ENCODE measurements around the gene KLHL20.
A peak's percentile ranks its signal among the peaks of the same experiment; 100 is the strongest.

The KLHL20 gene

DNA sequence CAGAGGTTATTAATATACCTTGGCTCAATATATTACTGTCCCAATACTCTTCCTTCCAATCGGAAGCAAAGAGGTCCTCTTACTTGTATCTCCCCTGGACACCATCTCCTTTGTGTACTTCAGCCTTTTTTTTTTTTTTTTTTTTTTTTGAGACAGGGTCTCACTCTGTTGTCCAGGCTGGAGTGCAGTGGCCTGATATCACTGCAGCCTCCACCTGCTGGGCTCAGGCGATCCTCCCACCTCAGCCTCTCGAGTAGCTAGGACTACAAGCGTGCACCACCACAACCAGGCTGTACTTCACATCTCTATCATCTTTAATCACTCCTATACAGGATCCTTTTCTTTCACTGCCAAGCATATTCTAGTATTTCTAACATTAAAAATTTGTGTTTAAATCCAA is 106.9 kb downstream of the KLHL20 start:
- TF ChIP-seq, protein P1, sequence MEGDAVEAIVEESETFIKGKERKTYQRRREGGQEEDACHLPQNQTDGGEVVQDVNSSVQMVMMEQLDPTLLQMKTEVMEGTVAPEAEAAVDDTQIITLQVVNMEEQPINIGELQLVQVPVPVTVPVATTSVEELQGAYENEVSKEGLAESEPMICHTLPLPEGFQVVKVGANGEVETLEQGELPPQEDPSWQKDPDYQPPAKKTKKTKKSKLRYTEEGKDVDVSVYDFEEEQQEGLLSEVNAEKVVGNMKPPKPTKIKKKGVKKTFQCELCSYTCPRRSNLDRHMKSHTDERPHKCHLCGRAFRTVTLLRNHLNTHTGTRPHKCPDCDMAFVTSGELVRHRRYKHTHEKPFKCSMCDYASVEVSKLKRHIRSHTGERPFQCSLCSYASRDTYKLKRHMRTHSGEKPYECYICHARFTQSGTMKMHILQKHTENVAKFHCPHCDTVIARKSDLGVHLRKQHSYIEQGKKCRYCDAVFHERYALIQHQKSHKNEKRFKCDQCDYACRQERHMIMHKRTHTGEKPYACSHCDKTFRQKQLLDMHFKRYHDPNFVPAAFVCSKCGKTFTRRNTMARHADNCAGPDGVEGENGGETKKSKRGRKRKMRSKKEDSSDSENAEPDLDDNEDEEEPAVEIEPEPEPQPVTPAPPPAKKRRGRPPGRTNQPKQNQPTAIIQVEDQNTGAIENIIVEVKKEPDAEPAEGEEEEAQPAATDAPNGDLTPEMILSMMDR (IDR thresholded peaks at IDR 0.05; ENCODE audit: low read depth, low read length, missing control alignments): no peak
- DNase-seq (ENCODE audit: extremely low read depth, low read depth): no peak
- H3K4me3 ChIP-seq (replicated peaks; ENCODE audit: low read depth, low read length): 0 out of 2 replicates have a peak overlapping the region, but pooled peaks have one; percentile 4

DNA sequence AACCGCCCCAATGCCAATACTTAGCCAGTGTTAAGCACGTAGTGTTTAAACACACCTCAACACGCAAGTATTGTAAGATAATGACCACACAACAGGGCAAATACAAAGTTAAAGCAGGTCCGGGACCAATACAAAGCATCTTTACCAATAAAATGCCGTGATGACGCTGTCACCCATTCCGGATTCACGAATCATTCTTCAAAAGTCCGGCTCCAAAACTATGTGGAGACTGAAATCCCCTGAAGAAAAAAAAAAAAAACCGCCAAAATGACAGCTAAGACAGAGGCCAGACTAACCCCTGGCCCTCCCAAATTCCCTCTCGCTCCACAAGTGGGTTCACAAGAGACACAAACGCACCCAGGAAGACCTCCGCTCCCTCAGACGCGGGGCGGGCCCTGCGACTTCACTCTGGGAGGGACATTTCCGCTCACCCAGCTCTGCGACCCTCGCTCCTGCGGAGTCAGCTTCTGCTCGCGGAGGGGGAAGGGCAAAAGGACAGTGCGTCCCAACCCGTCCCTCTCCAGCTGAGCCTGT is 109.1 kb downstream of the KLHL20 start:
- peak overlapping the region; percentile 91 for H3K4me3 ChIP-seq (replicated peaks; ENCODE audit: low read depth, low read length)
- no peak for DNase-seq (ENCODE audit: extremely low read depth, low read depth)
- TF ChIP-seq, protein P1 (IDR thresholded peaks at IDR 0.05; ENCODE audit: low read depth, low read length, missing control alignments): no peak

DNA sequence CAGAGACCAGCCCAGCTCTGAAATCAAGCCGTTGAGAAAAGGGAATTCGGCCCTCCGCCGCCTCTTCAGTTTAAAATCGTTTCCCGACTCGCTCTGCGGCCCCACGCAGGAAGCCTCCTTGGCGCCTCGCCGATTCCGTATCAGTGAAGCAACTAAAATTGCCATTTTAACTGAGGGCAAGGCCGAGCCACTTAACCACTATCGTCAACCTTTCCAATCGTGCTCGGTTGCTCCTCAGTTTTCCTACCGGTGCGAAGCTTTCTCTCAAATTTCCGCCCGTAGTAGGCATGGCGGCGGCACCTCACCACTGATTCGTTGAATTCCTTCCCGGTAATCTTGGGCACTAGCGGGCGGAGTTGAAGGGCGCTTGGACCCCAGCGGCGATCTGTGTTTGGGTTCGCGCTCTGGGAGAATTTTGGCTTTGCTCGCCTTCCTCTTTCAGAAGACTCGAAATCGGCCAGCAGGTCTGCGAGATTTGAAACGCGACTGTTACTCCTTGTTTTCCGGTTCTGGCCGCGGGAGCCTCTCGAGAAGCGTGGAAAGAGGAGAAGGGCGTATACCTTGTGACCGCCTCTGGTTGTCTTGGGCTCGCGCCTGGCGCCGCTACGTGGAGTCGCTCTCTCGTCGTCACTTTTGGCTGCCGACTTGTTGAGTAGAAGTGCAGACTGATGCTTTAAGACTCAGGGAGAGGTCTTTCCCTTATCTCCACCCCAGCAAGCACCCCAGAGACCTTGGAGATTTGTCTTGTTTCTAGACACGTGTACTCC is 109.7 kb downstream of the KLHL20 start, which contains the start of the genes CENPL and DARS2:
CENPL (minus strand) TSS at position 569 of the 767 bp plus-strand sequence. CDS start 13,584 bp downstream, outside the sequence.
DARS2 (plus strand) TSS at position 359 of the 767 bp plus-strand sequence. CDS start 557 bp downstream, outside the sequence.
- DNase-seq (ENCODE audit: extremely low read depth, low read depth): peak; percentile 96
- TF ChIP-seq, protein P1 (IDR thresholded peaks at IDR 0.05; ENCODE audit: low read depth, low read length, missing control alignments): no peak

DNA sequence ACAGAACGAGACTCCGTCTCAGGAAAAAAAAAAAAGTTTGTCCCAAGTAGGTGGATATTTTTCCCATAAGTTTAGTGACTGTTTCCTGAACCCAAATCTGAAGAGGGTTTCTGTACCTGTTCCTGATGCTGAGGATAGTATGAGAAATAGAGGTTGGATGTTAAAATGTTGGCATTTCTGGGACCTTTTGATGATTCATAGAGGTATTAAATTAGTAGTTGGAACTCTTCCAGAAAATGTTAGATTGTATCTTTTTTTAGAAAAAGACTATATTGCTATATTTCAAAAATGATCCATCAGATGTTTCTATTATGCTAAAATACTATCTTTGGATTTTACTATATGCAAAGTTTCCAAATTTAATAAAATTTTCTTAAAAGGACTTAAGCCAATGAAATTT is 112.8 kb downstream of the KLHL20 start:
- H3K4me3 ChIP-seq (replicated peaks; ENCODE audit: low read depth, low read length): no peak overlapping the region
- TF ChIP-seq, protein P1 (IDR thresholded peaks at IDR 0.05; ENCODE audit: low read depth, low read length, missing control alignments): no peak
- no peak for DNase-seq (ENCODE audit: extremely low read depth, low read depth)

More for the DNA sequence above, 109.7 kb downstream of the KLHL20 start, which contains the start of the genes CENPL and DARS2:
- peak within 1 kb of the TSS; percentile 91 for H3K4me3 ChIP-seq (replicated peaks; ENCODE audit: low read depth, low read length)

DNA sequence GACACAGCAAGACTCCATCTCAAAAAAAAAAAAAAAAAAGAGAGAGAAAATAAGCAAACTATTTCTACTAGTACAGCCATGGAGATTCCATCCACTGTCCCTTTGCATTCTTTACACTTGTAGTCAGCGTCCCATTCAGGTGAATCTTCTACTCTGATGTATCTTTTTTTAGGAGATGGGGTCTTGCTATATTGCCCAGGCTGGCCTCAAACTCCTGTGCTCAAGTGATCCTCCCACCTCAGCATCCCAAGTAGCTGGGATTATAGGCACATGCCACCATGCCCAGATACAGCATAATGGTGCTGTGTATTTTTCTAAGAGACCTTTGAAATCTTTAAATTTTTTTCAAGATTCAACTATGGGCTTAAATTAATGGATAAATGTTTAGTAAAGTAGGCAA is 118.0 kb downstream of the KLHL20 start:
- TF ChIP-seq, protein P1 (IDR thresholded peaks at IDR 0.05; ENCODE audit: low read depth, low read length, missing control alignments): no peak
- no peak for DNase-seq (ENCODE audit: extremely low read depth, low read depth)
- no peak overlapping the region for H3K4me3 ChIP-seq (replicated peaks; ENCODE audit: low read depth, low read length)

Data from HFF-Myc (cell line).